ENCODE data around the gene SPRR2E.

Gene SPRR2E

DNA sequence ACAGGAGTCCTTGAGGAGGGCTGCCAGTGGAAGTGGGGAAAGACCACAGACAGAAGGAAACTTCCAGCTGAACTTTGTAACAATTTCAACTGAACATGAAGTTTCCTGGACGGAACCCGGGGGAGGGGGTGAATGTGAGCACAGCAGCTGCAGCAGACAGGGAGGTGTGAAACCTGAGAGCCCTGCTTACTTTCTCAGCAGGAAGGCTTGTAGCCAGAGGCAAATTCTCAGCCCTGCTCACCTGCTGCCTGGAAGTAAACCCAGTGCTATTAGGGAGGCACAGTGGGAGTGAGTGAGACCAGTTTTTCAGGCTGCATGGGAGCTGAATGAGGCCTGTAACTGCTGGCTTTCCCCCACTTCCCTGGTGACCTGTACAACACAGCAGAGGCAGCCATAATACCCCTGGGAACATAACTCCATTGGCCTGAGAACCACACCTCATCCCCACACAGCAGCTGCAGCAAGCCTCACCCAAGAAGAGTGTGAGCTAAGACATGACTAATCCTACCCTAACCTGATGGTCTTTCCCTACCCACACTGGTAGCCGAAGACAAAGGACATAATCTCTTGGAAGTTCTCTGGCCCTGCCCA, 28.6 kb upstream of the SPRR2E start (continued):
- TF ChIP-seq, protein P1, sequence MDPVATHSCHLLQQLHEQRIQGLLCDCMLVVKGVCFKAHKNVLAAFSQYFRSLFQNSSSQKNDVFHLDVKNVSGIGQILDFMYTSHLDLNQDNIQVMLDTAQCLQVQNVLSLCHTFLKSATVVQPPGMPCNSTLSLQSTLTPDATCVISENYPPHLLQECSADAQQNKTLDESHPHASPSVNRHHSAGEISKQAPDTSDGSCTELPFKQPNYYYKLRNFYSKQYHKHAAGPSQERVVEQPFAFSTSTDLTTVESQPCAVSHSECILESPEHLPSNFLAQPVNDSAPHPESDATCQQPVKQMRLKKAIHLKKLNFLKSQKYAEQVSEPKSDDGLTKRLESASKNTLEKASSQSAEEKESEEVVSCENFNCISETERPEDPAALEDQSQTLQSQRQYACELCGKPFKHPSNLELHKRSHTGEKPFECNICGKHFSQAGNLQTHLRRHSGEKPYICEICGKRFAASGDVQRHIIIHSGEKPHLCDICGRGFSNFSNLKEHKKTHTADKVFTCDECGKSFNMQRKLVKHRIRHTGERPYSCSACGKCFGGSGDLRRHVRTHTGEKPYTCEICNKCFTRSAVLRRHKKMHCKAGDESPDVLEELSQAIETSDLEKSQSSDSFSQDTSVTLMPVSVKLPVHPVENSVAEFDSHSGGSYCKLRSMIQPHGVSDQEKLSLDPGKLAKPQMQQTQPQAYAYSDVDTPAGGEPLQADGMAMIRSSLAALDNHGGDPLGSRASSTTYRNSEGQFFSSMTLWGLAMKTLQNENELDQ (tag by site-specific recombination; IDR thresholded peaks at IDR 0.05; ENCODE audit: low read depth): no peak
- no peak for TF ChIP-seq ZNF214 (tag by site-specific recombination; IDR thresholded peaks at IDR 0.05; ENCODE audit: borderline replicate concordance)
- TF ChIP-seq, protein P2, sequence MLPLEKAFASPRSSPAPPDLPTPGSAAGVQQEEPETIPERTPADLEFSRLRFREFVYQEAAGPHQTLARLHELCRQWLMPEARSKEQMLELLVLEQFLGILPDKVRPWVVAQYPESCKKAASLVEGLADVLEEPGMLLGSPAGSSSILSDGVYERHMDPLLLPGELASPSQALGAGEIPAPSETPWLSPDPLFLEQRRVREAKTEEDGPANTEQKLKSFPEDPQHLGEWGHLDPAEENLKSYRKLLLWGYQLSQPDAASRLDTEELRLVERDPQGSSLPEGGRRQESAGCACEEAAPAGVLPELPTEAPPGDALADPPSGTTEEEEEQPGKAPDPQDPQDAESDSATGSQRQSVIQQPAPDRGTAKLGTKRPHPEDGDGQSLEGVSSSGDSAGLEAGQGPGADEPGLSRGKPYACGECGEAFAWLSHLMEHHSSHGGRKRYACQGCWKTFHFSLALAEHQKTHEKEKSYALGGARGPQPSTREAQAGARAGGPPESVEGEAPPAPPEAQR (tag by site-specific recombination; IDR thresholded peaks at IDR 0.05): no peak
- no peak for TF ChIP-seq ZNF626 (tag by site-specific recombination; IDR thresholded peaks at IDR 0.05)
- TF ChIP-seq ZNF560 (tag by site-specific recombination; IDR thresholded peaks at IDR 0.05; ENCODE audit: borderline replicate concordance): no peak
- TF ChIP-seq BCL11A (tag by site-specific recombination; IDR thresholded peaks at IDR 0.05; ENCODE audit: low read depth): no peak
- TF ChIP-seq ZSCAN30 (tag by site-specific recombination; IDR thresholded peaks at IDR 0.05): no peak
- TF ChIP-seq, protein P3, sequence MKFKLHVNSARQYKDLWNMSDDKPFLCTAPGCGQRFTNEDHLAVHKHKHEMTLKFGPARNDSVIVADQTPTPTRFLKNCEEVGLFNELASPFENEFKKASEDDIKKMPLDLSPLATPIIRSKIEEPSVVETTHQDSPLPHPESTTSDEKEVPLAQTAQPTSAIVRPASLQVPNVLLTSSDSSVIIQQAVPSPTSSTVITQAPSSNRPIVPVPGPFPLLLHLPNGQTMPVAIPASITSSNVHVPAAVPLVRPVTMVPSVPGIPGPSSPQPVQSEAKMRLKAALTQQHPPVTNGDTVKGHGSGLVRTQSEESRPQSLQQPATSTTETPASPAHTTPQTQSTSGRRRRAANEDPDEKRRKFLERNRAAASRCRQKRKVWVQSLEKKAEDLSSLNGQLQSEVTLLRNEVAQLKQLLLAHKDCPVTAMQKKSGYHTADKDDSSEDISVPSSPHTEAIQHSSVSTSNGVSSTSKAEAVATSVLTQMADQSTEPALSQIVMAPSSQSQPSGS (tag by site-specific recombination; IDR thresholded peaks at IDR 0.05; ENCODE audit: low read depth): no peak
- TF ChIP-seq ZNF501 (tag by site-specific recombination; IDR thresholded peaks at IDR 0.05): no peak
- no peak for TF ChIP-seq ZNF146 (tag by site-specific recombination; IDR thresholded peaks at IDR 0.05)
- TF ChIP-seq ZNF677 (tag by site-specific recombination; IDR thresholded peaks at IDR 0.05): no peak
- no peak for TF ChIP-seq SALL2 (tag by site-specific recombination; IDR thresholded peaks at IDR 0.05; ENCODE audit: borderline replicate concordance)
- TF ChIP-seq, protein P4, sequence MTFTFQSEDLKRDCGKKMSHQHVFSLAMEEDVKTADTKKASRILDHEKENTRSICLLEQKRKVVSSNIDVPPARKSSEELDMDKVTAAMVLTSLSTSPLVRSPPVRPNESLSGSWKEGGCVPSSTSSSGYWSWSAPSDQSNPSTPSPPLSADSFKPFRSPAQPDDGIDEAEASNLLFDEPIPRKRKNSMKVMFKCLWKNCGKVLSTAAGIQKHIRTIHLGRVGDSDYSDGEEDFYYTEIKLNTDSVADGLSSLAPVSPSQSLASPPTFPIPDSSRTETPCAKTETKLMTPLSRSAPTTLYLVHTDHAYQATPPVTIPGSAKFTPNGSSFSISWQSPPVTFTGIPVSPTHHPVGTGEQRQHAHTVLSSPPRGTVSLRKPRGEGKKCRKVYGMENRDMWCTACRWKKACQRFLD (tag by site-specific recombination; IDR thresholded peaks at IDR 0.05): no peak
- no peak for TF ChIP-seq EGR2 (tag by site-specific recombination; IDR thresholded peaks at IDR 0.05; ENCODE audit: low read depth)
- TF ChIP-seq ZBTB1 (tag by site-specific recombination; IDR thresholded peaks at IDR 0.05): no peak
- TF ChIP-seq ZNF132 (tag by site-specific recombination; IDR thresholded peaks at IDR 0.05; ENCODE audit: borderline replicate concordance): no peak
- TF ChIP-seq, protein P5, sequence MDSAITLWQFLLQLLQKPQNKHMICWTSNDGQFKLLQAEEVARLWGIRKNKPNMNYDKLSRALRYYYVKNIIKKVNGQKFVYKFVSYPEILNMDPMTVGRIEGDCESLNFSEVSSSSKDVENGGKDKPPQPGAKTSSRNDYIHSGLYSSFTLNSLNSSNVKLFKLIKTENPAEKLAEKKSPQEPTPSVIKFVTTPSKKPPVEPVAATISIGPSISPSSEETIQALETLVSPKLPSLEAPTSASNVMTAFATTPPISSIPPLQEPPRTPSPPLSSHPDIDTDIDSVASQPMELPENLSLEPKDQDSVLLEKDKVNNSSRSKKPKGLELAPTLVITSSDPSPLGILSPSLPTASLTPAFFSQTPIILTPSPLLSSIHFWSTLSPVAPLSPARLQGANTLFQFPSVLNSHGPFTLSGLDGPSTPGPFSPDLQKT (IDR thresholded peaks at IDR 0.05; ENCODE audit: borderline replicate concordance, low read depth, low read length): no peak
- TF ChIP-seq ZNF24 (tag by site-specific recombination; IDR thresholded peaks at IDR 0.05): no peak
- TF ChIP-seq, protein P6, sequence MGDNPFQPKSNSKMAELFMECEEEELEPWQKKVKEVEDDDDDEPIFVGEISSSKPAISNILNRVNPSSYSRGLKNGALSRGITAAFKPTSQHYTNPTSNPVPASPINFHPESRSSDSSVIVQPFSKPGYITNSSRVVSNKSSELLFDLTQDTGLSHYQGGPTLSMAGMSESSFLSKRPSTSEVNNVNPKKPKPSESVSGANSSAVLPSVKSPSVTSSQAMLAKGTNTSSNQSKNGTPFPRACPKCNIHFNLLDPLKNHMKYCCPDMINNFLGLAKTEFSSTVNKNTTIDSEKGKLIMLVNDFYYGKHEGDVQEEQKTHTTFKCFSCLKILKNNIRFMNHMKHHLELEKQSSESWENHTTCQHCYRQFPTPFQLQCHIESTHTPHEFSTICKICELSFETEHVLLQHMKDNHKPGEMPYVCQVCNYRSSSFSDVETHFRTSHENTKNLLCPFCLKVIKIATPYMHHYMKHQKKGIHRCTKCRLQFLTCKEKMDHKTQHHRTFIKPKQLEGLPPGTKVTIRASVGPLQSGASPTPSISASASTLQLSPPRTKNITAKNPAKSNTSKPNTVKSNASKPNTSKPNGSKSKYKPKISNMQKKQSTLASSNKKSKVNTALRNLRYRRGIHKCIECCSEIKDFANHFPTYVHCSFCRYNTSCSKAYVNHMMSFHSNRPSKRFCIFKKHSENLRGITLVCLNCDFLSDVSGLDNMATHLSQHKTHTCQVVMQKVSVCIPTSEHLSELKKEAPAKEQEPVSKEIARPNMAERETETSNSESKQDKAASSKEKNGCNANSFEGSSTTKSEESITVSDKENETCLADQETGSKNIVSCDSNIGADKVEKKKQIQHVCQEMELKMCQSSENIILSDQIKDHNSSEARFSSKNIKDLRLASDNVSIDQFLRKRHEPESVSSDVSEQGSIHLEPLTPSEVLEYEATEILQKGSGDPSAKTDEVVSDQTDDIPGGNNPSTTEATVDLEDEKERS (tag by site-specific recombination; IDR thresholded peaks at IDR 0.05): no peak
- TF ChIP-seq ZNF426 (tag by site-specific recombination; IDR thresholded peaks at IDR 0.05): no peak
- 0 out of 2 replicates have a peak, but pooled peaks have one; percentile 37 for TF ChIP-seq OSR2 (tag by site-specific recombination; IDR thresholded peaks at IDR 0.05)
- TF ChIP-seq GLIS1 (tag by site-specific recombination; IDR thresholded peaks at IDR 0.05): peak; percentile 95
- TF ChIP-seq HOXC10 (CRISPR knock-in tag; IDR thresholded peaks at IDR 0.05): no peak
- TF ChIP-seq ZNF768 (tag by site-specific recombination; IDR thresholded peaks at IDR 0.05): no peak
- no peak for TF ChIP-seq ZNF366 (tag by site-specific recombination; conservative IDR thresholded peaks at IDR 0.05)
- no peak for TF ChIP-seq ZNF248 (tag by site-specific recombination; IDR thresholded peaks at IDR 0.05)
- TF ChIP-seq ZBTB21 (tag by site-specific recombination; IDR thresholded peaks at IDR 0.05): no peak
- no peak for TF ChIP-seq HOXD13 (CRISPR knock-in tag; IDR thresholded peaks at IDR 0.05; ENCODE audit: borderline replicate concordance)
- no peak for TF ChIP-seq ZNF266 (tag by site-specific recombination; IDR thresholded peaks at IDR 0.05; ENCODE audit: low read depth)
